CD4-positive, alpha-beta T cell treated with Interleukin-17A for 4 hours (primary cell): ENCODE measurements around the gene GPD2.

ENCODE experiments used
- DNase-seq: peaks from one replicate; pipeline ENCODE4 v3.0.0-alpha.2; 2020; ENCODE audit warnings: mixed read lengths

The GPD2 gene

DNA sequence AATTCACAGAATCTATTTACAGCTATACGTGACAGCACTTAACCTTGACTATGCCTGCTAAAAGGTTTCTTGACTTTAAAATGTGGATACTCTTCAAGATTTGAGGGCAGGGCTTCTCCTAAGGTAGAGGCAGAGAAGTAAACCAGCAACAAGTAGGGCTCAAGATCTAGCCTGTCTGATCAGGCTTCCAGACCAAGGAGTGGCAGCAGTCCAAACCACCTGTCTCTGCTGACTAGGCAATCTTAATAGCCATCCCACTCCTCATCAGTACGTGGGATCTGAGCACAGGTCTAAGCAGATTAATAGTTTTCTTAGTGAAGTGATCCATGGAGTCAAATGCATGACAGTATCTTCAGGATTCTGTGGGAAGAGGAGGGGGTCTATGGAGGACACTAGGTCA, 100.4 kb downstream of the GPD2 start:
- no peak for DNase-seq

DNA sequence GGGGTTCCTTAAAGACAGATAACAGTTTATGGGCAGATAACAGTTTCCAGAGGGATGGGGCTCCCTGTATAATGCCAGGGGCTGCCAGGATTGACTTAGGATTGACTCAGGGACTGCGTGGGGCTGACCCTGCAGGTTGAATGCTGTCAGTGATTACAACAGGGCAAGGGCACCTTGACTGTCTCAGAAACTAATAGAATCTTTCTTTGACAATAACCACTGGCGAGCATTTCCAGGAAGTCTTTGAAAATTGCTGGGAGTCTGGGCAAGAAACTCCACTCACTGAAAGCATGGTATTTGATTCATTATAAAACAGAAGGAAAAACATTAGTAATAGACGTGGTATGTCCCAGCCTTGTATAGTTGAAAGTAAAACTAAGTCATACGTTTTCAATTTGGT, 101.0 kb downstream of the GPD2 start:
- no peak for DNase-seq

DNA sequence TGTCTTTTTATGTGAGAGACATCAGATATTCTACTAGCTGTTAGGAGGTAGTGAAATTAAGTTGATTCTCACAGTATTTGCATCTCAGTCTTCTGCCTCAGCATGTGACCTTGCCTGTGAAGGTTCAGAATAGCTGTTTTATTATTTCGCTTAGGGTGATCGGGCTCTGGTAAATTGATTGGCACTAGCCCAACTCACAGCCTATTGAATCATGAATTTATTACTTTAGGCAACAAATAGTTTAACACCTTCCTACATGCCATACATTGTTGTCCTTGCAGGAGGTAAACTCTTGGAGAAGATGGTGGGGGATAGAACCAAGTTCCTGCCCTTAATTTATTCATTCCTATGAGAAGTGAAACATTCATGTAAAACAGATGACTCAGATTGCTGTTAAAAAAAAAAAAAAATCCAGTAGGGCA, 101.9 kb downstream of the GPD2 start:
- DNase-seq, result no peak

DNA sequence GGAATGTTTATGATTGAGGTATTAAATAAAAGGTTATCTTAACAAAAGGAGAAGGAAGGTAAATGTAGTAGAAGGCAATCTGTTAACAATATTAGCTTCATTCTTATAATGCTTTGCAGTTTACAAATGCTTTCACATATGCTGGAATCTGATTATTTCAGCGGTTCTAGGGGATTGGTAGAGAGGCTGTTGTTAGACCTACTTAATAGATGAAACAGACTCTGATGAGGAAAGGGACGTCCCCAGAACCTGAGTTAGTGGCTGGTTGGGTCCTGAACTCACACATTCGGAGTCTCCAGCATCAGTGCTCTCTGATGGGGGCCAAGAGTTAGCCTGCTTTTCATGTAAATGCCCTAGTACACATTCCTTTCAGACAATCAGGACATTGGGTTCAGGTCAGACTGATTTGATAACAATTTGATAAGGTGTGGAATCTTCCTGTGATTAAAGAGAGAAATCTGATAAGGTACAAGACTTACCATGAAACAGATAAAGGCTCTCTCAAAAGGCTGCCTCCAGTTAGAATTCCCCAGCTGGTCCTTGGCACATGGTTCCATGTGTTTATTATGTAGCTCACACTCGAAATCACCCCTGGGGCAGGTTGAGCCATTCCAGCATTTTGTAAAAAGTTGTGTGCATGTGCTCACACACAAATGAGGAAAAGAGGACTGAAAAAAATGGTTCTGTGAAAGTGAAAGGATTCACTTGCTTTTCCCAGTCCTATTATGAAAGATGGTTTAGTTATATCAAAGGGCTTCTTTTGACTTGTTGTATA, 103.1 kb downstream of the GPD2 start:
- no peak for DNase-seq

DNA sequence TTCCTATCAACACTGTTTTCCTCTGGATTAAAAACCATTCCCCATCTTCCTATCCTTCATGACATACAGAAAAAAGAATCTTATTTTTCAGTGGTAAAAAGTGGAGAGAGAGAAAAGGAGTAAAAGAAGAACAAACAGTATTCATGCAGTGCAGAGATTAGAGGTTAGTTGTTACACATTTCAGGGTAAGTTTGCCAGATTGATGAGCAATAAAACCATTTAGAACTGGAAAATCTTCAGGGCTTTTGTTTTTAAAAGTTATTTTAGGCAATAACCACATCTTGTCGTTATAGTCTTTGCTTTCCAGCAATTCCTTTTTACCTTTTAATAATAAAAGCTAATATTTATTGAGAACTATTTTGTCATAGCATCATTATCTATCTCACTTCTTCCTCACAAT, 104.5 kb downstream of the GPD2 start:
- DNase-seq, result no peak

DNA sequence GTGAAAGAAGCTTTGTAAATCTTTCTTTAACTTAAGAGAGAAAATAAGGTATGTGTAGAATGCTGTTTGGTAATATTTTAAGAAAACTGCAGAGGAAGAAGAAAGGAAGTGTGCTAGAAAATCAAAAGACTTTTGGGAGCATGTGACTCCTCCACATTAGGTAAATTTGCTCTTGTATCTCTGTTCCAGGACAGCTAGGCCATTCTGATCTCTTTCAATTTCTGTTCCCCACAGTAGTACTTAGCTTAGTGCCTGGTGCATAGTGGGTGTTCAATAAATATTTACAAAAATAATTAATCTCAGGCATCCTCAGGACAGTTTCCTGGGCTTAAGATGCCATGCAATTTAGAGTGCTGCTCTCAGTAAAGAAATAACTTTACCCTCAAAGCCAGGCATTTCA, 105.0 kb downstream of the GPD2 start:
- DNase-seq, result no peak

DNA sequence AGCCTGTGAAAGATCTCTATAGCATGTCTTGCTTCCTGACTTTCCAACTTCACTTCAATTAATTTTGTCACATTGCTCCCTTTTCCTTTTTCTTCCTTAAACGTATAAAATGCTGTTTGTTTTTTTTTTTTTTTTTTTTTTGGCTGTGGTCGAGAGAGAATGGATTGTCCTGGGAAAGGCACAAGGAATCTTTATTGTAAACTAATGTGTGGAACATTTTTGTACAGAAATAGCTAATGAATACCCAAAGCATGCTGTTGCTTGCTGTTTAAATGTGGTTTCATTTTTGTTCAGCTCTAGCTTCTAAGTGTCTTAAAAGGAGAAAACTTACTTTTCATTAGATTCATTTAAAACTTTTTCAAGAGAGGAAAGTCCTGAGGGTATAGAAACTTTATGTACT, 105.5 kb downstream of the GPD2 start:
- no peak for DNase-seq

DNA sequence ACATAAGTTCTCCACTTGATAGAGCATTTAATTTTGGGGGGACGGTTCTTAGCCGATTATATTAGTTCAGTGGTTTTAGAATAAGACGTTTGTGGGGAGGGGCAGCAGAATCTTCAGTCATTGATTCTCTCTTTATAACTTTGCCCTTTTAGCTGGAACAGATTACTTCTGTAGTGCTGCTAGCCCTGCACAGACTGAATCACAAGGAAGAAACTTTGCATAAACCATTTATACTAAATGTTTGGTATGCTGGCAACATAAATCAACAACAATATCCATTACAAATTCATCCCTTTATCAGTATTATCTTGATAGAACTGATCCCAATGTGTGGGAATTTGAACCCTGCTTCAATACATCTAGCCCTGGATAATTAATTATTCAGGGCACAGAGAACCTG, 112.2 kb downstream of the GPD2 start:
- no peak for DNase-seq

DNA sequence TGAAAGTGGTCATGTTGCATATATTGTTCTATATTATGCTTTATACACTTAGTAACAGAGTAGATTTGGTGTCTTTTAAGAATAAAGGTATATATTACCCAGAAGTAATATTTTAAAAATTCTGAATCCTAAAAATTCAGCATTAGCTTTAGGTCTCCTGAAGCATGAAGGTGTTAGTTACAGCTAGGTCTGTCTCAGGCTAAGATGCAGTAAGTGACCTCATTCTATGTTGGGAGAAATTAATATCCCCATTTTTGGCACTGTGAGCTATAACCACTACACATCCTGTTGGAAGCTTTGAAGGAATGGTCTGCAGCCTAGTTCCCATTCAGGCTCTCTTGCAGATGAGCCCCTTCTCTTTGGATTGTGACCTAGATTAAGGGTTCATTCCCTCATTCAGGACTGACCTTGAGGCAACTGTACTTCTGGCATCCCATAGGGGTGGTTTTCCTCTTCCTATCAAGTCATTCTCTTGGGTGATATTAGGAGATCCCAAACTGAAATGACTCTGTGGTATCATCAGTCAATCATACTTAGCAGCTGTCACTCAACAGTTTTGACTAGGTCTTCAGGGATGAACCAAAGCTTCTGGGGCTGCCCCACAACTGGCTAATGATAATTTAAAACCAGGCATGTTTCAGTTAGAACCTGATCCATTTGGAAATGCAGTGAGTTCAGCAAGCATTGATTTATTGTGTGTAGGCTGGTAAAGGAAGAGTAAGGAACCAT, 117.7 kb downstream of the GPD2 start:
- no peak for DNase-seq

DNA sequence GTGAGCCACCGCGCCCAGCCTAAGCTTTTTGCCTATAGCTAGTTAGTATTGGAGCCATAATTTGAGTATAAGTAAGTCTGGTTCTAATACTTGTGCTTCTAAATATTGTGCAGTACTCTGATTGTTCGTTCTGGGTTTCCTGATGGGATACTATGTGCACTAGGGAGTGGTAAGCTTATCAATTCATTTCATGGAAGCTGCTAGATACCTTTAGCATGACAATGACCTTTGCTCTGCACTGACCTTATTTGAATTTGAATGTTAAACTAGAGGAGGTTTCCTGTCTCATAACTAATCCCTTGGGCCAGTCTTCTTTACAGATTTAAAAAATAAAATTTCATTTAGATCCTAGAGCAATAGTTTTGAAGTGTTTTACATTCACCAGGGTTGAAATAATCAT, 125.1 kb downstream of the GPD2 start:
- no peak for DNase-seq

DNA sequence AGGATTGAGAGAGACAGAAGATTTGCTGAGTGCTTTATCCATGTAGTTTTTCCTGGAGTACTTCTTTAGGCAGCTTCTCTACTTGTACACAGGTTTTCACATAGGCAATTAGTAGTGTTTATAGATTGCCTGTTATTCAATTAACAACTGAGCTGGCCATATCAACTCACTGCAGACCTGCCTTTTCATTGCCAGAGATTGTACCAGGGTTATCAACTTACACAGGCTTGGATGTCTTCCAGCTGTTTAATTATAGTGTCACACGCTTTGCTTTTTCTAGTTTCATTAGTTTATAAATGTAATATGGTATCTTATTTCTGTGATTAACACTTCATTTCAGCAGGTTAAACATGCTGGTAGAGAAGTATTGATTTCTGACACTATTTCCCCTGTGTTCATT, 125.9 kb downstream of the GPD2 start:
- DNase-seq, result no peak

DNA sequence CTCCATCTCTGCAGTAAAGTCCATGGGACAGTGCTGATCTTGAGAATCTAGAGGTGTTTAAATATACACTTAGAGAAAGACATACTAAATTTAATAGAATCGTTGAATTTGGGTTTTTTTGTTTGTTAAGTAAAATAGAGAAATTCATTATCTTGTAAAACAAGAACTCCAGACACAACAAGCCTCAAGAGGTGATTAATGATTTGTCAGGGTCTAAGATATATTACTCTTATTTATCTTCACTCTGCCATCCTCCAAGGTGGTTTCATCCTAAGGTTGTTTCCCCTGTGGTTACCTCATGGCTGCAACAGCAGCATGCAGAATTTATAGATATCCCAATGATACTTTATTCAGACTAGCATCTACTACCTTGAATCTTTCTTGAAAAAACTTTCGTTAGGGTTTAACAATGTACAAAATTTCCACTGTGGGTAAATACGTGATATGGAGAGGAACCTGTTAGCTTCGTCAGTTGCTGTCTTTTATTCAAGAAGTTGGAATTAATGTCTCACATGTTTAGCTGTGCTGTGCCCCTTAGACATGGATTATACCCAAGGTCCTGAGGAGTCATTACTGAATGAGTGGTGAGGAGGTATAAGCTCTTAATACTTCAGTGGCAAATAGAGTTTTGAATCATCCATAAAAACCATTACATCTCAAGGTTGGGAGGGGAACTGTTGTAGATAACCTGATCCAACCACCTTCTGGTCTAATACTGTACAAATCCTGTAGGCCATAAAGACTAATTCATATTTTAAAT, 128.0 kb downstream of the GPD2 start:
- DNase-seq, result no peak

DNA sequence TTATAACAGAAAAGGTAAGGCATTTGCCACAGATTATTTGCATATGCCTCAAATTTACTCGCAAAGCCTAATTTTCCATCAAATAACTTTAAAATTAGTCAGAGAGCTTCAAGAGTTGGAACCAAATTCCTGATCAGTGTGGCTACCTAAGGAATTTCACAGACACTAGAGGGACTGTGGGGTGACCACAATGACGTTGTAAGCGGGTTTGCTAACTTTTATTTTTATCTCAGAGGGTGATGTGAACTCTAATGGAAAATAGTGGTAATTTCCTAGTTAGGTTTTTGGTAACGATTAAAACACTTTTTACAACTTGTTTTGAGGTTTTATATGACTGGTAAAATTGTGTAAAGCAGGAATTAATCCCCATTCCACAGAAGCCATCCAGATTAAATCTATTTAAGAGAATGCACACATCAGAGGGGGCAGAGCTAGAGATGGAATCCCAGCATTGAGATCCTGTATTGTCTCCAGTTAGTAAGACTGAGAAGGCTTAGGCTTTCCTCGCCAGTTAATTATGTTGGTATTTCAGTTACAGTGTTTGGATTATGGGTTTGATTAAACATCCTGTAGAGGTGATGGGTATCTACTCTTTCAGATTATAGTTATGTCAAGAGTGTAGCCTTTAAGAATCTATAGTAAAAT, 129.0 kb downstream of the GPD2 start:
- DNase-seq, result no peak

DNA sequence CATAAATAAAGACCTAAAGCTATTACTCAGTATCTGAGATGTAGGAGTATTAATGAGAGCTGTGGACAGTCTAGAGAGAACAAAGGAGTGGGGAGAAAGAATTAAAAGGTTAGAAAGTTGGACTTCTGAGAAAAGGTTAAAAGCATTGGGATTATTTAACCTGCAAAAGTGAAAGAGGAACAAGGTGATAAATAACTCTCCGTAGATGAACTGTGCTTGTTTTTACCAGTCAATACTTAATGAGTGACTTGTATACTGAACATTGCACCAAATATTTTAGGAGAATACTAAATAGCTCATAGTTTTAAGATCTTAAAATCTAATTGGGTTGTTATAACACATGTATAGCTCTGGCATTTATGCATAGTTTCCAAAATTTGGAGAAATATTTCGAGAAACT, 137.5 kb downstream of the GPD2 start:
- no peak for DNase-seq

DNA sequence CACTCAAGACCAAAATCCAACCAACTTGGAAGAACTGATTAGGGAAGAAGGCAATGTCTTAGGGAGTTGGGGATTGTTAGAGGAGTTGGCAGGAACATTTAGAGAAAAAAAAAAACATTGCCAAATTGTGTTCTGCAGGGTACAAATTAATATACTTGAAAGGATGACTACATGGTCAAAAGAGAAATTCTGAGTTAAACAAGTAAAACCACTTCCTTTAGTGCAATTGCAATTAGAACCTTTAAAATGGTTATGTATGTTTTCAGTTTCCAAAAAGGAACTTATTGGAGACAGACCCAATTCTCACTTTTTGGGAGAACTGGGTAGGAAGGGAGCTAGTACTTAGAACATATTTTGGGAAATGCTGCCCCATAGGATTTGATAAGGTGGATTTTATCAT, 137.9 kb downstream of the GPD2 start:
- no peak for DNase-seq

DNA sequence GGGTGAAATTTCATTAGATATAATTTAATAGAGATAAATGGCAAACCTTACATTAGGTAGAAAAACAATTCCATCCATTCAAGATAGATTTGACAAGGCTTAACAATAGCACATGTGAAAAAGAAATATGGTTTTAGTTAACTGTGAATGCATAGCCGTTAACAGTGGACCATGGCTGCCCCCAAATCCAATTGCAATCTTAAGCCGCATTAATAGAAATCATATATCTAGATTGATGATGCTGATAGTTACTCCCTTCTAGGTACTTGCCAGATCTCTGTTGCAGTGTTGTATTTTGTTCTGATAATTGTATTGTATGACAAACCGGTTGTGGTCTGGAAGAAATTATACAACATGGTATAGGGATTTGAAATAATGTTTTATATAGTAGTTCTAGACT, 139.8 kb downstream of the GPD2 start:
- DNase-seq, result no peak

DNA sequence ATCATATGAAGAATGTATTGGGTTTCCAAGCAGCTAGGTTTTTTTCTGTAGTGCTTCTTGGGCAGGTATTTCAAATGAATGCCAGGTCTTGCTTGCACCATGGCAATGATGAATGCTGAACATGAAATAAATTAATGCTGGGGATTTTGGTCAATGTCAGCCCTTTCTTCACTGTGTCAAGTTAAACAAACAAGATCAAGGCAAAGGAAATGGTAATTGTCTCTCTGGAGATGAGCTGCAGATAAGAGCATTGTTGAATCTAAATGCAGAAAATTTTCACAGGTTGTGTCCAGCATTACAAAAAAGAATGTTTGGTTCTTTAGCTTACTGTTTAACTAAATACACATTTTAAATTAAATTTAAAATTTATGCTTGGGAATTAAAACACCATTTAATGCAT, 144.3 kb downstream of the GPD2 start:
- no peak for DNase-seq

DNA sequence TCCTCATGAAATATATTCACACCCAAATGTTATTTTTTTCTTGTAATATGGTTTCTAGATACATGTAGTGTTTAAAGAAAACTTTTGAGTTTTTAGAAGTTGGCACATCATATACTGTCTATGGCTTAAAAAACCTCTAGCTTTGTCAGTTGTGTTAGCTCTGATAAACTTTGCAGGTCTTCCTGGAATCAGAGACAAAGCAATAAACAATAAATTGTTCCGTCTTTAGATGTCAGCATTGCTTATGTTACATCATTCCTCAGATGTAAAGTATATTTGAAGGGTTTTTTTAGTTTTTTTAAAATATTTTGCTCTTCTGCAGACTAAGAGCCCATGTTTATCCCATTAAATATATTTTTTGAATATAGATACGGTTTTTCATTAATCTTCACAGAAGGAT, 145.1 kb downstream of the GPD2 start:
- no peak for DNase-seq

DNA sequence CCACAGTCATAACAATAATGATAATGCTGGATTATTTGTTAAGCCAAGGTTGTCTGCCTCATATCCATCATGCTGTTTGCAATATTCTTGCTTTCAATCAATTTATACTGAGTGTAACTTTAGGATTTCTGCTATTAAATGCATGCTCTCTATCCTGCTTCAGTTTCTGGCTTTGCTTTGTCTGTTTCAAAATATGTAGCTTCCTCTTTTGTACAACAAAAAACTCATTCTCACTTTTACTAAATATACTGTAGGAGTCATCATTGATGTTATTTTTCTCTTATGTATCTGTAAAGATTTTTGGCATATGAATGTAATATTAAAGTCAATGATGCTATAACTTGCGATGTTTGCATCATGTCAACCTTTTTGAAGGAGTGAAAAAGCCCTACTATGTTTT, 149.3 kb downstream of the GPD2 start:
- no peak for DNase-seq

DNA sequence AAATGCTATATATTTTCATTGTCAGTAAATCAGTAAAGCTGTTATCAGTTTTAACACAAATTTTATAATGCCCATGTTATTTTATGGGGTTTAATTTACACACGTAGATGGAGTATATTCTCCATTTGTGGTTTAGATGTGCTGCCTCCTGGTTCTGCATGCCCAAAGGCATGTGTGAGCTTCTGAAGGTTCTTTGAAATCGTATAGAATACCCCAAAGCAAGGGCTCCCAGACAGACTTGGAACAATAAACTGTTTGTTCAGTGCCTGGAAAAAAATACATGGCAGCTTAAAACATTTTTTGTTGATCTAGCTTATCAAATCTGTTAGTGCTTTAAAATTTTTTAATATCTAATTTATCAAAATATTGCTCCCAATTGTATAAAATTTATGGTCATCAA, 150.4 kb downstream of the GPD2 start:
- no peak for DNase-seq

DNA sequence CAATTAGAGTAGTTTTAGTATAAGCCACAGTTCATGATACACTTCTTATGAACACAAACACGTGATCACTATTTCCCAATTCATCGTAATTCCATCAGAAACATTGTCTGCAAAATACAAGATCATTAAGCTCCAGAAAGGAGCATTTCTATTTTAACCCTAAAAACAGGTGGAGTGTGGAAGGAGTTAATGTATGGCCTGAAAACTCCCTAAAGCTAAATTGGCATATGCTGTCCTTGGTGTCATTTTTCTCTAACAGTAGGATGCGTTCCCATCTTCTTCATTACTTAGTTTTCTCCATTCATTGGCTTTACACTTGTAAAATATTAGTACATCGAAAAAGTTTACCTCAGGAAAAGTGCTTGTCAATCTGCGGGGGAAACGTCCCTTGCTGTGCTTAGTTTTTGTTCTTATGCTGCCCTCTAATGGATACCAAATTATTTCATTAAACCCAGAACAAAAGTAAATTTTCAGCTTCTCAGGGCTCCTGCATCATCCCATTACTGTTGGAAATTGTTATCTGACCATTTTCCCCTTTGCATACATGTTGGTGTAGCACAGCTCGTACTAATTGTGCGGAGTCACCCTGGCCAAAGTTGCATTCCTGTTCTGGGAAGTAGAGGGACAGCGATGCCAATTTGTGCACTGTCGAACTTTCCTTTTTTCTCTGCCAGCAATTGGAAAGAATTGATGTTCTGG, 153.4 kb downstream of the GPD2 start:
- peak; percentile 26 for DNase-seq

DNA sequence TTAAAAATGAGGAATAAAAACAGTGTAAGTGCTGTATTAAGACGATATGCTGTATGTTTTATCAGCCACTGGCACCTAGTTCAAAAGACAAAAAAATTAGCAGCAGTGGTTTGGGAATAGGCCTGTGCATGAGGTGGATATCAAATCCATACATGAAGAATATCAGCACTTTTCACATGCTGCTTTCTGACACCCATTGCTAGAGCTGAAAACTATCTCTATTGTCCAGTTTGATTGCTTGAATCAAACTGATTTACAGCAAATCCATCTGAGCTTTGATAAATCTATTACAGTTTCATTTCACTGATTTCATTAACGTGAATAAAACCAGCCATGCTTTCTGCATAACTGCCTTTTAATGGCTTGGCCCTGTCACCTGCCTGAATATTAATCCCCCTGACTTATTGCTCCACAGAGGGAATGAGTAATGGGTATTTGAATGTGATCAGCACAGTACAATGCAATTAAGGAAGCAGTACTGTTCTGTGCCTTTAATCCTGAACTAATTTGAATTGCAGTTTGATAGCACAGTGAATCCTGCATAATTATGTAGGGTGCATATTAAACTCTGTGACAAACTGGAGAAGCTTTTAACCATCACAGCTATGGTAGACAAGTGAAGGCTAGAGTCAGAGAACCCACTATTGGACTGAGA, 154.0 kb downstream of the GPD2 start:
- no peak for DNase-seq
